Measurements from ENCODE around the gene MYO9A.

Gene MYO9A

DNA sequence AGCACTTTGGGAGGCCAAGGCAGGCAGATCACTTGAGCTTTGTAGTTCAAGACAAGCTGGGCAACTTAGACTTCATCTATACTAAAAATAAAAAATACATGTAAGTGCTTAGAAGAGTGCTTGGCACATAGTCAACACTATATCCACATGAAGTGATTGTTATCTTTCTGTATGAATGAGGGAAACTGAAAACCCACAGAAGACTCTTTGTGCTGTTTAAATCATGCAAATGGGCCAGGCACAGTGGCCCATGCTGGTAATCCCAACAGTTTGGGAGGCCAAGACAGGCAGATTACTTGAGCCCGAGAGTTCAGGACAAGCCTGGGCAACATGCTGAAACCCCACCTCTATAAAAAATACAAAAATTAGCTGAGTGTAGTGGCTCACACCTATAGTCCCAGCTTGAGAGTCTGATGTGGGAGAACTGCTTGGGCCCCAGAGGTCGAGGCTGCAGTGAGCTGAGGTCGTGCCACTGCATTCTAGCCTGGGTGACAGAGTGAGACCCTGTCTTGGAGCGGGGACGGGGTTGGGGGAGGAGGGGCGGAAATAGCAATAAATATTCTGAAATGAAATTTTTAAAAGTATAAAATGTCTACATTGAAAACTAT lies 177.9 kb downstream of the MYO9A start:
- Histone ChIP-seq H3K27me3 (ENCODE audit: insufficient read depth, low read length, poor library complexity) (no peaks in the 10 kb centered on the region), H3K79me2 (ENCODE audit: insufficient read depth, low read length) (no peaks in the 10 kb centered on the region), H3K4me2 (ENCODE audit: insufficient read depth, low read length) (no peak overlapping the region), H3K9me3 (ENCODE audit: insufficient read depth, low read length, severe bottlenecking) (no peaks in the 10 kb centered on the region), H3K4me3 (ENCODE audit: low read depth in 1 of 2, low read length in 2 of 2) (no peak overlapping the region), H4K20me1 (ENCODE audit: insufficient read depth, low read length) (no peaks in the 10 kb centered on the region), H3K36me3 (ENCODE audit: insufficient read depth, low read length) (no peaks in the 10 kb centered on the region), H3K27ac (ENCODE audit: low read length) (no peak overlapping the region), H3K4me1 (ENCODE audit: insufficient read depth, low read length) (no peaks in the 10 kb centered on the region), H3K9ac (ENCODE audit: low read depth, low read length) (no peak overlapping the region), H2AFZ (ENCODE audit: low read depth, low read length) (no peak overlapping the region)
- TF ChIP-seq, protein P1, sequence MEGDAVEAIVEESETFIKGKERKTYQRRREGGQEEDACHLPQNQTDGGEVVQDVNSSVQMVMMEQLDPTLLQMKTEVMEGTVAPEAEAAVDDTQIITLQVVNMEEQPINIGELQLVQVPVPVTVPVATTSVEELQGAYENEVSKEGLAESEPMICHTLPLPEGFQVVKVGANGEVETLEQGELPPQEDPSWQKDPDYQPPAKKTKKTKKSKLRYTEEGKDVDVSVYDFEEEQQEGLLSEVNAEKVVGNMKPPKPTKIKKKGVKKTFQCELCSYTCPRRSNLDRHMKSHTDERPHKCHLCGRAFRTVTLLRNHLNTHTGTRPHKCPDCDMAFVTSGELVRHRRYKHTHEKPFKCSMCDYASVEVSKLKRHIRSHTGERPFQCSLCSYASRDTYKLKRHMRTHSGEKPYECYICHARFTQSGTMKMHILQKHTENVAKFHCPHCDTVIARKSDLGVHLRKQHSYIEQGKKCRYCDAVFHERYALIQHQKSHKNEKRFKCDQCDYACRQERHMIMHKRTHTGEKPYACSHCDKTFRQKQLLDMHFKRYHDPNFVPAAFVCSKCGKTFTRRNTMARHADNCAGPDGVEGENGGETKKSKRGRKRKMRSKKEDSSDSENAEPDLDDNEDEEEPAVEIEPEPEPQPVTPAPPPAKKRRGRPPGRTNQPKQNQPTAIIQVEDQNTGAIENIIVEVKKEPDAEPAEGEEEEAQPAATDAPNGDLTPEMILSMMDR (IDR thresholded peaks at IDR 0.05; ENCODE audit: borderline replicate concordance, extremely low read depth, low read length, poor library complexity, severe bottlenecking) = no peak
- TF ChIP-seq EZH2 (IDR thresholded peaks at IDR 0.05; ENCODE audit: borderline replicate concordance, low read depth, low read length, severe bottlenecking) = no peak
- DNase-seq (no peak), ATAC-seq (ENCODE audit: insufficient read depth, low read depth) (no peak)

DNA sequence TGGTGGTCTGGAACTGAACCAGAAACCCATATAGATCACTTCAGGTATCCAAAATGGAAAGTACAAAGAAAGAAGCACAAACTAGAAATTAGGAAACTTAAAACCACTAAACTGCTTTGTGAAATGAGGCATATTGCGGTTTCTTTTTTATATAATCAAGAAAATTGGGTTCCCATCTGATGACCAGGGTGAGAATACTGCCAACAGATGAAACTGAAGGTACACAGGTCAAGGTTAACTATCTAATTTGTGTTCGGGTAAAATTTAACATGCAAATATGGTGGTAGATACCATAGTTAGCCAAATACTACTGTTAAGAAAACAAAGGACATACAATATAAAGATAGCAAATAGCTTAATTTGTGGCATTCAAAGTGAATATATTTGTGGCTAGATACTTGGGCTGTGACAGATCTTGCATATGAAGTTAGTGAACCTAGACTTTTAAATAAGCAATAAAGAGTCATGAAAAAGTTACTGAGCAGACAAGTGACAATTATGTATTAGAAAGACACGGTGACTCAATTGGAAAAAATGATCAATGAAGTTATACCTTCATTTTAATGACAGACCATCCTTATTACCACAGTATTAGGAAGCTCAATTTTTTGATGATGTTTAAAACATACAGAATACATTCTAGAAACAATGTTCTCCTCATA lies 180.2 kb downstream of the MYO9A start:
- Histone ChIP-seq H3K36me3 (ENCODE audit: insufficient read depth, low read length) (peaks cover 3% of the 10 kb centered on the region; the same call in 1 of the 2 replicates), H3K9me3 (ENCODE audit: insufficient read depth, low read length, severe bottlenecking) (no peaks in the 10 kb centered on the region), H4K20me1 (ENCODE audit: insufficient read depth, low read length) (no peaks in the 10 kb centered on the region), H3K9ac (ENCODE audit: low read depth, low read length) (no peak overlapping the region), H3K27ac (ENCODE audit: low read length) (no peak overlapping the region), H3K27me3 (ENCODE audit: insufficient read depth, low read length, poor library complexity) (no peaks in the 10 kb centered on the region), H3K79me2 (ENCODE audit: insufficient read depth, low read length) (no peaks in the 10 kb centered on the region), H3K4me1 (ENCODE audit: insufficient read depth, low read length) (no peaks in the 10 kb centered on the region), H3K4me3 (ENCODE audit: low read depth in 1 of 2, low read length in 2 of 2) (no peak overlapping the region), H2AFZ (ENCODE audit: low read depth, low read length) (no peak overlapping the region), H3K4me2 (ENCODE audit: insufficient read depth, low read length) (no peak overlapping the region)
- DNase-seq (no peak), ATAC-seq (ENCODE audit: insufficient read depth, low read depth) (no peak)
- TF ChIP-seq, protein P1 (IDR thresholded peaks at IDR 0.05; ENCODE audit: borderline replicate concordance, extremely low read depth, low read length, poor library complexity, severe bottlenecking) = no peak
- no peak for TF ChIP-seq EZH2 (IDR thresholded peaks at IDR 0.05; ENCODE audit: borderline replicate concordance, low read depth, low read length, severe bottlenecking)

DNA sequence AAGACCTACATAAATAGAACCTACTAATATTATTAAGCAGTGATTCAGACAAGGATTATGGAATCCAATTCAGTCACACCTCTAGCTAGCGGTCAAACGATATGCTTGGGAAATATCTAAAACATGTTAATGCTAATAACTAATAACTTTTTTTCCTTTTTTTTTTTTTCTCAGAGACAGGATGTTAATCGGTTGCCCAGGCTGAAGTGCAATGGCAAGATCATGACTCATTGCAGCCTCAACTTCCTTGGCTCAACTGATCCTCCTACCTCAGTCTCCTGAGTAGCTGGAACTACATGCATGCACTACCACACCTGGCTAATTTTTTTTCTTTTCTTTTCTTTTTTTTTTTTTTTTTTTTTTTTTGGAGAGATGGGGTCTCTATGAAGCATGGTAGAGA lies 183.5 kb downstream of the MYO9A start:
- Histone ChIP-seq H3K27me3 (ENCODE audit: insufficient read depth, low read length, poor library complexity) (no peaks in the 10 kb centered on the region), H3K4me1 (ENCODE audit: insufficient read depth, low read length) (no peaks in the 10 kb centered on the region), H4K20me1 (ENCODE audit: insufficient read depth, low read length) (no peaks in the 10 kb centered on the region), H3K27ac (ENCODE audit: low read length) (no peak overlapping the region), H3K79me2 (ENCODE audit: insufficient read depth, low read length) (no peaks in the 10 kb centered on the region), H3K4me2 (ENCODE audit: insufficient read depth, low read length) (no peak overlapping the region), H3K36me3 (ENCODE audit: insufficient read depth, low read length) (peaks cover 10% of the 10 kb centered on the region; the same call in 1 of the 2 replicates), H2AFZ (ENCODE audit: low read depth, low read length) (no peak overlapping the region), H3K4me3 (ENCODE audit: low read depth in 1 of 2, low read length in 2 of 2) (no peak overlapping the region), H3K9ac (ENCODE audit: low read depth, low read length) (no peak overlapping the region), H3K9me3 (ENCODE audit: insufficient read depth, low read length, severe bottlenecking) (no peaks in the 10 kb centered on the region)
- ATAC-seq (ENCODE audit: insufficient read depth, low read depth) = no peak
- TF ChIP-seq, protein P1 (IDR thresholded peaks at IDR 0.05; ENCODE audit: borderline replicate concordance, extremely low read depth, low read length, poor library complexity, severe bottlenecking) = no peak
- TF ChIP-seq EZH2 (IDR thresholded peaks at IDR 0.05; ENCODE audit: borderline replicate concordance, low read depth, low read length, severe bottlenecking) = no peak
- DNase-seq = no peak
